SK-N-SH (cell line): ENCODE results near the gene NBPF4. TPM values are rescaled to one million over a fixed set of nuclear protein-coding genes. Genes with fewer than 3 reads are reported as not detected.

Experiments used
- CTCF ChIA-PET: fragments of 300-600, 350-600 bp; formaldehyde crosslinking; extraction: SDS; loops from one replicate; lab custom pipeline; 2021; lab: Yijun Ruan, JAX
- POLR2A ChIA-PET: fragments of 350-600 bp; sonication (Branson Sonifier 250); formaldehyde crosslinking; extraction: SDS; loops from one replicate; lab custom pipeline; 2020; ENCODE audit warnings: antibody characterized with exemption, inconsistent platforms; lab: Yijun Ruan, JAX
- DNase-seq: peaks from one replicate; pipeline ENCODE4 v3.0.0; 2012
- H2AFZ ChIP-seq: fragments of 200-600 bp; sonication (generic); 2 replicates; pipeline ENCODE4 v1.8.1; 2016; ENCODE audit warnings: antibody characterized with exemption, mild to moderate bottlenecking, low read depth
- H3F3A ChIP-seq: fragments of 200-600 bp; sonication (generic); replicated peaks from 2 replicates; pipeline ENCODE3; 2016; ENCODE audit warnings: antibody characterized with exemption, mild to moderate bottlenecking; ENCODE audit not compliant: insufficient read depth
- H3K27ac ChIP-seq, 2 experiments: fragments of 200-500 bp in 1 of 2; fragments of 200-600 bp in 1 of 2; sonication (Bioruptor generic) in 1 of 2; sonication (generic), shearing (Covaris generic) in 1 of 2; 2 replicates each; pipeline versions ENCODE4 v1.5.1 to v1.6.1; 2014 to 2016; ENCODE audit warnings: low read depth in 2 of 2, inconsistent platforms in 1 of 2, low read length in 1 of 2, mild to moderate bottlenecking in 1 of 2, mixed read lengths in 1 of 2
- H3K27me3 ChIP-seq: fragments of 200-600 bp; sonication (generic), shearing (Covaris generic); 2 replicates; pipeline ENCODE4 v1.6.1; 2016; ENCODE audit warnings: mixed run types; ENCODE audit not compliant: insufficient read depth
- H3K36me3 ChIP-seq, 2 experiments: fragments of 200-500 bp in 1 of 2; fragments of 200-600 bp in 1 of 2; sonication (Bioruptor generic) in 1 of 2; sonication (generic) in 1 of 2; replicated peaks in 1 of 2; 2 replicates each; pipeline versions ENCODE3 to v1.5.1; 2014 to 2016; ENCODE audit warnings: low read length in 1 of 2, mild to moderate bottlenecking in 1 of 2; ENCODE audit not compliant: insufficient read depth in 2 of 2, control insufficient read depth in 1 of 2
- H3K4me1 ChIP-seq, 2 experiments: fragments of 200-500 bp in 1 of 2; fragments of 200-600 bp in 1 of 2; sonication (Bioruptor generic) in 1 of 2; sonication (generic), shearing (Covaris generic) in 1 of 2; 2 replicates each; pipeline versions ENCODE4 v1.5.1 to v1.6.1; 2014 to 2016; ENCODE audit warnings: low read depth in 1 of 2, low read length in 1 of 2, mixed run types in 1 of 2; ENCODE audit not compliant: insufficient read depth in 2 of 2, control insufficient read depth in 1 of 2
- H3K4me2 ChIP-seq: fragments of 200-600 bp; sonication (generic), shearing (Covaris generic); 2 replicates; pipeline ENCODE4 v1.6.1; 2017; ENCODE audit warnings: mixed run types
- H3K4me3 ChIP-seq, 2 experiments: fragments of 200-500 bp in 1 of 2; fragments of 200-600 bp in 1 of 2; sonication (Bioruptor generic) in 1 of 2; sonication (generic), shearing (Covaris generic) in 1 of 2; 2 replicates each; pipeline versions ENCODE4 v1.5.1 to v1.8.1; 2014 to 2016; ENCODE audit warnings: low read depth in 2 of 2, inconsistent platforms in 1 of 2, low read length in 1 of 2, mild to moderate bottlenecking in 1 of 2, mixed read lengths in 1 of 2, moderate library complexity in 1 of 2
- H3K79me2 ChIP-seq: fragments of 200-600 bp; sonication (generic); 2 replicates; pipeline ENCODE4 v1.8.1; 2017; ENCODE audit warnings: mild to moderate bottlenecking; ENCODE audit not compliant: insufficient read depth
- H3K9ac ChIP-seq: fragments of 200-600 bp; sonication (generic); 2 replicates; pipeline ENCODE4 v1.6.1; 2017; ENCODE audit warnings: mixed run types
- H3K9me2 ChIP-seq: fragments of 200-600 bp; sonication (generic); 2 replicates; pipeline ENCODE4 v1.6.1; 2017; ENCODE audit warnings: mixed run types
- H3K9me3 ChIP-seq: fragments of 200-600 bp; sonication (generic); 2 replicates; pipeline ENCODE4 v1.6.1; 2017; ENCODE audit warnings: mixed run types, mild to moderate bottlenecking, moderate library complexity
- H4K20me1 ChIP-seq: fragments of 200-600 bp; sonication (generic); 2 replicates; pipeline ENCODE4 v1.6.1; 2017; ENCODE audit warnings: mild to moderate bottlenecking, mixed run types; ENCODE audit not compliant: insufficient read depth
- CHD2 ChIP-seq: fragments of 150-350 bp; IDR thresholded peaks from 2 replicates; pipeline ENCODE4 v1.6.1; 2018; ENCODE audit warnings: low read length; ENCODE audit not compliant: partially characterized antibody
- CTCF ChIP-seq: fragments of 200-600 bp; sonication (generic); IDR thresholded peaks from 2 replicates; pipeline ENCODE4 v1.6.1; 2017; ENCODE audit warnings: antibody characterized with exemption, mild to moderate bottlenecking, moderate library complexity
- EP300 ChIP-seq, 2 experiments: IDR thresholded peaks; 2 replicates each; pipeline versions ENCODE4 v1.4.0 to v1.6.1; 2012; ENCODE audit warnings: borderline replicate concordance in 1 of 2, low read depth in 1 of 2, low read length in 1 of 2
- EZH2phosphoT487 ChIP-seq: fragments of 200-600 bp; sonication (generic); IDR thresholded peaks from 2 replicates; pipeline ENCODE4 v1.6.1; 2017; ENCODE audit warnings: low read depth, mixed run types, mild to moderate bottlenecking, antibody characterized with exemption, moderate library complexity, borderline replicate concordance
- GATA2 ChIP-seq: sonication (generic); formaldehyde crosslinking; IDR thresholded peaks from 2 replicates; pipeline ENCODE4 v1.5.0; 2020; ENCODE audit warnings: mild to moderate bottlenecking, missing genetic modification reagents
- JUND ChIP-seq: IDR thresholded peaks from 2 replicates; pipeline ENCODE4 v1.4.0; 2012
- NFIC ChIP-seq: IDR thresholded peaks from 2 replicates; pipeline ENCODE4 v1.4.0; 2012; ENCODE audit warnings: borderline replicate concordance
- NRF1 ChIP-seq: IDR thresholded peaks from 2 replicates; pipeline ENCODE4 v1.6.1; 2012; ENCODE audit warnings: low read depth, mild to moderate bottlenecking, low read length
- REST ChIP-seq: IDR thresholded peaks from 2 replicates; pipeline ENCODE4 v1.6.1; 2012; ENCODE audit warnings: mild to moderate bottlenecking, low read depth, low read length, moderate library complexity
- SMC3 ChIP-seq: IDR thresholded peaks from 2 replicates; pipeline ENCODE4 v1.6.1; 2012; ENCODE audit warnings: low read depth, low read length, improper control_type of control experiment
- TAF1 ChIP-seq: IDR thresholded peaks from 2 replicates; pipeline ENCODE4 v1.6.1; 2012; ENCODE audit warnings: low read depth, mild to moderate bottlenecking, low read length, moderate library complexity, borderline replicate concordance
- TCF12 ChIP-seq: IDR thresholded peaks from 2 replicates; pipeline ENCODE4 v1.4.0; 2012
- USF2 ChIP-seq: fragments of 150-350 bp; IDR thresholded peaks from 2 replicates; pipeline ENCODE4 v1.6.1; 2017; ENCODE audit warnings: antibody characterized with exemption, low read length, low read depth, borderline replicate concordance
- YY1 ChIP-seq: IDR thresholded peaks from 2 replicates; pipeline ENCODE4 v1.4.0; 2012; ENCODE audit warnings: low read depth, mild to moderate bottlenecking
- WGBS: methylation state at CpG from one replicate; pipeline ENCODE4 v1.1.6; 2017; ENCODE audit warnings: low lambda C conversion rate; 5-methylcytosine and 5-hydroxymethylcytosine counted together
- polyA plus RNA-seq, 3 experiments: library from polyadenylated mRNA; depleted of rRNA; stranded (reverse); fragments of >200 nt; gene quantifications; 2 replicates each; pipeline ENCODE4 v1.2.3, GENCODE V29; 2012

Gene NBPF4
- polyA plus RNA-seq, 1 of the 3 experiments (the other 2 are of a cell fraction): not detected

- WGBS: 95% methylated on average over 26 of the region's 28 CpGs
- Histone ChIP-seq H3K9me2 (no peaks in the 10 kb centered on the region), H3K27me3 (no peaks in the 10 kb centered on the region), H3K4me1 (0 out of 4 replicates have a peak, but pooled peaks cover 0 to 5% of the 10 kb centered on the region in 2 experiments), H3K79me2 (peaks cover 100% of the 10 kb centered on the region)
- DNase-seq: no peak
- TF ChIP-seq CHD2: no peak
- no peak for TF ChIP-seq USF2
- no peak for TF ChIP-seq SMC3
- no peak for TF ChIP-seq JUND
- no peak for TF ChIP-seq TCF12
- no peak for TF ChIP-seq YY1
- TF ChIP-seq CTCF: no peak
- TF ChIP-seq TAF1: no peak
- TF ChIP-seq NRF1: no peak
- TF ChIP-seq EZH2phosphoT487: no peak
- no peak for TF ChIP-seq NFIC
- no peak for TF ChIP-seq REST
- no peak for TF ChIP-seq EP300 (IDR thresholded peaks at IDR 0.05; ENCODE audit: borderline replicate concordance in 1 of 2, low read depth in 1 of 2, low read length in 1 of 2)
- no peak for TF ChIP-seq GATA2 (CRISPR knock-in tag)
- TF ChIP-seq, all 33 proteins: peak for 0
- Histone ChIP-seq H3K9ac (no peak overlapping the region), H3K27ac (no peak overlapping the region), H3K9me3 (no peaks in the 10 kb centered on the region), H3F3A (no peaks in the 10 kb centered on the region), H2AFZ (no peak overlapping the region), H4K20me1 (peaks cover 24% of the 10 kb centered on the region; the same call in 1 of the 2 replicates), H3K4me3 (no peak overlapping the region), H3K4me2 (no peak overlapping the region), H3K36me3 (peaks cover 45 to 69% of the 10 kb centered on the region in 2 experiments)
- ChIA-PET POLR2A (no interaction called here), CTCF (no interaction called here)
Measured at GRCh38 chr1:108192581-108192980, 51.3 kb downstream of the NBPF4 start.
